GM18861 (cell line): Measurements from ENCODE around the gene VDR.

Experiments
- ATAC-seq: cut with Tn5 transposase; IDR thresholded peaks from one replicate; pipeline ENCODE4 v1.9.1; 2021; ENCODE audit not compliant: unreplicated experiment

VDR gene

DNA sequence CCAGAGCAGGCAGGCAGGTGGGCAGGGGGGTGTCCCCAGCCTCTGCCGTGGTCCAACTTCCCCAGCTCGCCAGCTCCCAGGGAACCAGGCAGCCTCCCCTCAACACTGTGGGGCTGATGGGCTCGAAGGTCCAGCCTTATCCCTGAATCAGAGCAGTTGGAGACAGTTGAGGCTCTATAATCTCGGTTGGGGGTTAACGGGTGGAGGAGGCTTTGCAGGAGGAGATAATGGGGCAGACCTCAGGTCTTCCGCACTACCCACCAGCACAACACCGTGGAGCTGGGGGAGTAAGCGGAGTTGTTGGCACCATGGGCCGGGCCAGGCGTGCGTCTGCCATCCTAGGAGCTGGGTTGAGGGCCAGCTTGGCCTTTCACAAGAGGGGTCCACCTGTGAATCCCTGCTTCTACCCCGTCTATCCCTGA lies 71.2 kb downstream of the VDR start:
- ATAC-seq: no peak

DNA sequence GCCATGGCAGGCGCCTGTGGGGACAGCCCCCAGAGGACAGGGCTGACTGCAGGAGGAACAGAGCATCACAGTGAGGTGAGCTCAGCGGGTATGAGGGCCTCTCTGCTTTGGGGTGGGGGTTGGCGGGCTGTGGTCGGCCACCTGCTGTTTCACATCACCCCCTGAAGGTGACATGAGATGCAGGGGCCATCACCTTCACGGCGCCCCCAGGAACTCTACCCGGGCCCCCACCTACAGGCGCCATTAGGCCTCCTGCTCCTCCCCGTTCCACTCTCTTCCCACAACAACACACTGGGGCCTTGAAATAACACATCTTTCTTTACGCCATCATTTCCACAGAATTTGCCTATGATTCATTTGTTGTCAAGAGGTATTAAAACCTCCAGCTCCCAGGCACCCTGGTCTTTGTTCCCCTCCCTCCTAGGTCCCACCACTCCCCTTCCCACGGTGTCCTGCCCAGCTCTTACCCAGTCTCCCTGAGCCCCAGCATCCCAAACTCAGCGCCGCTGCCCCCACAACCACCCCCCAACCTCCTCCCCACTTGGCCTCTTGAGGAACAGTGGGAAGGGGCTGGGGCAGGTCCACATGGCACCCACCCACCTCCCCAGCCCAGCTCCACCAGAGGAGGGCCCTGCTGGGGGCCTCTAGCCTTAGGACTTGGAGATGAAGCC lies 72.4 kb downstream of the VDR start:
- ATAC-seq: no peak

DNA sequence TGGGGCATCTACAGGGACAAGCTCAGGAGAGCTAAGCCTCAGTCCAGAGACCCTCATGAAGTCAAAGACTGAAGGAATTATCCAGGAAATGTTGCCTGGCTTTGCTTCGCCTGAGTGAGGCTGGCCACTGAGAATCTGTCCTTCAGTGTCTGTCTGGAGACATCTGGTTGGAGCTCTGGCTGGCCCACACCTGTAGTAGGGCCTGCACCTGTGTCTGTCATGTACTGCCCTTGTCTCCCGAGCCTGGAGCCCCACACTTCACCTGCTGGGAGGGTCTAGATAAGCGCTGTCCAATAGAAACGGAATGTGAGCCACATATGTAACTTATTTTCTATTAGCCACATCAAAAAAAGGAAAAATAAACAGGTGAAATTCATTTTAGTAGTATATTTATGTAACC lies 75.2 kb downstream of the VDR start:
- ATAC-seq: no peak

DNA sequence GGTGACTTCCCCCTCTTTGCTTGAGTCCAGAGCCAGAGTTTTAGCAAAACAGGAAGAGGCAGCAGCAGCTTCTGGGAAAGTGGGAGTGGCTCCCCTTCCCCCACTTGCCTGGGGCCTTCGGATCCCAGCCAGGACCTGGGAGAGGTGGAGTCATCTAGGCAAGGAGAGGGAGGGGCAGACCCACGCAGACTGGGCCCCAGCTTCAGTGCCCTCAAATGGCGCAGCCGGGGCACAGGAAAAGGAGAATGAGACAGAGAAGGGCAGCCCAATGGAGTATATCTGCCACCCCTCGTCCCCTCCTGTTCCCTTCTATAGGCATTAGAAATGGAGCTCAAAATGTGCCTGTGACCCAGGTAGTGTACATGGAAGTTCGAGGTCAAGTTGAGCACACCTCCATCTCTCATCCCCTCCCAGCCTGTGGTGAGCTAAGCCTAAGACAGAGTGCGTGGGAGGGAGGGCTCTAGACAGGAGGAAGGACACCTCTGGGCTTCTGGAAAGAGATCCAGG lies 75.8 kb downstream of the VDR start:
- ATAC-seq: no peak

DNA sequence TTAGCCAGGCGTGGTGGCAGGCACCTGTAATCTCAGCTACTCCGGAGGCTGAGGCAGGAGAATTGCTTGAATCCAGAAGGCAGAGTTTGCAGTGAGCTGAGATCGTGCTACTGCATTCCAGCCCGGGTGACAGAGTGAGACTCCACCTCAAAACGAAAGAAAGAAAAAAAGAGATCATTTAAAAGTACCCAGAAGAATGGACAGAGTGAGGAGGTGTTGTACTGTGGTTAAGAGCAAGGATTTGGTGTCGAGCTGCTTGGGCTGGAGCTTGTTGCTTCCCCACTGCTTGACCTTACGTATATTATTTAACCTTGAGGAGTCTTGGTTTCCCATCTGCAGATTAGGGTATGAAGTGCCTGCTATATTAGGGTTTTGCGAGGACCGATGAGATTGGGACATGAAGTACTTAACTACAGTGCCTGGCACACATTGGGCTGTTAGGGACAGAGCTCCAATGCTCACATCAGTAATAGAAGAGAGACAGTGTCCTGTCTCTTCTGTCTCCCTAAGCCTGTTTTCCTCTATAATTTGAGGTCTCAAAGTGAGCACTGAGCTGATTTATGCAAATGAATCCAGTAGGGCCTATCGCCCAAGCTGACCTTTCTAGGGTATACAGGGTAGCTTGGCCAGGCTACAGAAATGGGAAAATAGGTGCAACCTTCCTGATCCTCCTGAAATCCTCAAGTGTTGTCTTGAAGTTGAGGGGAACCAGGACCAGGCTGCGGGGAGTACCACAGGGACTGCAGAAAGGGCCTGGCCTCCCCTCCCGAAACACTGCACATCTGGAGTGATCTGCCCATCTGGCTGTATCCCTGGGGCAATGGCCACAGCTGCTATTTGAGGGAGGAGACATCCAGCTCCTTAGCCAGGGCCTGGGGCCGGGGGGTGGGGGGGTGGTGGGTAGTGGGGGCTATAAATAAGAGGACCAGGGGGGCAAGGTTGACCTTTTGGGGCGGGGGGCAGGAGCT lies 76.5 kb downstream of the VDR start:
- ATAC-seq: no peak

DNA sequence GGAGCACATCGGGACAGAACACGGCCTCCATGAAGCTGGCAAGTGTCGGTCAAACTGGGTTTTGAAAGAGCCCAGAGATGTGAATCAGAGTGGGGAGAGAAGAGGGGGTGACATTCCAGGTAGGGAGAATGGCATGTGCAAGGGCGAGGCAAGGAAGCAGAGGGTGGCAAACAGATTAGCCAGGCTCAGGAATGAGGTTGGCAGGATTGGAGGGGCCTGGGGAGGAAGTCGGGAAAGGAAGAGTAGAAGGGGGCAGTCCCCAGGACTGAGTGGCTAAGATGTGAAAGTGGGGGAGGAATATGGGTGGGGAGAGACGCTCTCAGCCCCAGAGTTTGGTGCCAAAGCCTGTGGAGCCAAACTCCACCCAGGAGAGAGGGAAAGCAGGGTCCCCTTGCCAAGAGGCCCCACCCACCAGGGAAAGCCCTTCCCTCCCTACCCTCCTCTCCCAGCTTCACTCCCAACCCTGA lies 79.6 kb downstream of the VDR start:
- no peak for ATAC-seq

DNA sequence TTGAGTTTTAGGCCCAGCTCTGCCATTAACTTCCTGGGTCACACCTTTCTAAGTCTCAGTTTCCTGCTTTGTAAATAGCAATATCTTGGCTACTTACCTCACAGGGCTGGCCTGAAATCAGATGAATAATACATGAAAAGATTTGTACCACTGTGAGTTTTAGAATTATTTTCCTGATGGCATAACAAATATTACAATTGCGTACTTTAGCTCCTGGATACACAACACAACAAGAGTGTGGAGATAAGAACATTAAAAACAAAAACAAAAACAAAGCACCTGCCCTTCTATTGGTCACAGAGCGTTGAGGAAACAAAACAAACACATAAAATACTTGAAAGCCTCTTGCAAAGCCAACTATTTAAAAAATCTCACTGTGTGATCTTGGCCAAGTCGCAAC lies 80.2 kb downstream of the VDR start:
- ATAC-seq: no peak

DNA sequence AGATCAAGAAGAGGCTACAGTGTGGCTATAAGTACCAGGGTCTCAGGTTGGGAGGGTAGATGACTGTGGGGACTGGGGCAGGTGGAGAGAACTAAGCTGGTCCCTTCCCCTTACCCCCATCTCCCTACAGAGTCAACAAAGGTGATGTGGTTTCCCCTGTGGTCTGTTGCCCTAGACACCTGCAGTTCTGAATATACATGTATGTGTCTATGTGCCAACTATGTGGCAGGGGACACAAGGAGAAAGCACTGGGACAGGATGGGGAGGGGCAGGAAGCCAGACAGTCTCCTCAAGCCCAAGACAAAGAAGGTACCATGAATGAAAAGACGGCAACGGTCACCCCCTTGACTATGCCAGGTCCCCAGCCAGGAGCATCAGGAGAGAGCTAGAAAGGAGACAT lies 80.6 kb downstream of the VDR start:
- no peak for ATAC-seq

DNA sequence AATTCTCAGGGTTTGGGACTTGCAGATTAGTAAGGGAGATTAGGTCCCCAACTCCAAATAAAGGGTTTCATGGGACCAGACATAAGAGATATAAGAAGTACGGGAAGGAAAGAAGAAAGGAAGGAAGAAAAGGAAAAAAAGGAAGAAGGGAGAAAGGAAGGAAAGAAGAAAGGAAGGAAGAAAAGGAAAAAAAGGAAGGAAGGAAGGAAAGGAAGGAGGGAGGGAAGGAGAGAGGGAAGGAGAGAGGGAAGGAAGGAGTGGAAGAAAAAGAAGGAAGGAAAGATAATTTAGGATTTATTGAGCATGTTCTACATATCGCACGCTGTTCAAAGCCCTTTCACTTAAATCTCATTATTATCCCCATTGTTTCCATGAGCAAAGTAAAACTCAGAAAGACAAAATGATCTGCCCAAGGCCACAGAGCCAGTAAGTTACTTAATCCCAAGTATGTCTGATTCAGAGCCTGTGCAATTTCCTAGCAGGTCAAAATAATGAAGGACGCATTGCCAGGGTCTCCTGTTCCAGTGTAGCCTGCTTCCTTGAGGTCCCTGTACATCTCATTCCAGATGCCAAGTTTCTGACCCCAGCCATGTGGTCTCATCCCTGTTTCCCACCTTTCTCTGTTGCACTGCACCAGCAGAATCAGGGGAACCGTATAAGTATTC lies 81.2 kb downstream of the VDR start:
- ATAC-seq: no peak

DNA sequence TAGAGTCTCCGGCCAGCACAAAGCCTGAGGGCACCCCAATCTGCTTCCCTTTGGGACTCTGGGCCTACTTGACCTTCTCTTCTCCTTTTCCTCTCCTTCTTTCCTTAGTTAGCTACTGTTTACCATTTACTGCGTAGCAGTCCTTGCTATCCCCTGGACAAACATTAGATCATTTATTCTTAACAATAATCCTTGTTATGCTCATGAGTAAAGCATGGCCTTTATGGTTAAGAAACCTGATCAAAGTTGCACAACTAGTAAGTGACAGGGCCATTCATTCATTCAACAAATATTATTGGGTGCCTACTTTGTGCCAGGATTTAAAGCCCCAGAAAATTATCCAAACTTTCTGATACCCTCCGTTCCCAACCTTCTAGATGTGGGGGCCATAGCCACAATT lies 81.9 kb downstream of the VDR start:
- no peak for ATAC-seq

DNA sequence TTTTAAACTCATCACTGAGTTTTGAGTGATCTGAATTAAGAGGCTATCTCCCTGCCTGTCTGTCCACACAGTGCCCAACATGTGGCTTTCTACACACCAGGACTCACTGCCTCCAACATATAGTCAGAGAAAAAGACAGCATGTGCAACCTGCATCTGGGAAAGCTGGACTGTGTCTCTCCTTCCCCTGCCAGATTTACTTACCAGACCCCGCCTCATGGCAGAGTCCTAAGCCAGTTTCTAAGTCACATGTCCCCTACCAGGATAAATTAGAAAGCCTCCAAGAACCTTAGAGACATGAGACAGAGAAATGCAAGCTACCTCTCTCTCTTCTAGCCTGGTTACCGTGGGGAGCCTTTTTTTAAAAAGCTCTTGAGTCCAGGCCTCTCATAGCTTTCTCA lies 82.4 kb downstream of the VDR start:
- ATAC-seq: no peak

DNA sequence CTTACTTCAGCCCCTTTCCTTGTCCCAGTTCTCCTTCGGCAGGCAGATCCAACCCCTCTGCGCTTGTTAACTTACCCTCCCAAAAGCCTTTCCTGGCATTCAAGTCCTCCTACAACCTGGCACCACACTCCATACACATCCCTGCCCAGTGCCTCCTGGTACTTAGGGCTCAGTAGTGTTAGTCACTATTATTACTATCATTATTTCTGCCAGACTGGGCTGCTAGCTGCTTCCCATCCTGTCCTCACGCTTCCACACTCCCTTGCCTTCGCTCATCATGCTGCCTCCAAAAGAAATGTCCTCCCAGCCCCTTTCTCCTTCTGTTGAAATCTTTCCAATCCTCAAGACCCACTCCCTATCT lies 83.5 kb downstream of the VDR start:
- no peak for ATAC-seq

DNA sequence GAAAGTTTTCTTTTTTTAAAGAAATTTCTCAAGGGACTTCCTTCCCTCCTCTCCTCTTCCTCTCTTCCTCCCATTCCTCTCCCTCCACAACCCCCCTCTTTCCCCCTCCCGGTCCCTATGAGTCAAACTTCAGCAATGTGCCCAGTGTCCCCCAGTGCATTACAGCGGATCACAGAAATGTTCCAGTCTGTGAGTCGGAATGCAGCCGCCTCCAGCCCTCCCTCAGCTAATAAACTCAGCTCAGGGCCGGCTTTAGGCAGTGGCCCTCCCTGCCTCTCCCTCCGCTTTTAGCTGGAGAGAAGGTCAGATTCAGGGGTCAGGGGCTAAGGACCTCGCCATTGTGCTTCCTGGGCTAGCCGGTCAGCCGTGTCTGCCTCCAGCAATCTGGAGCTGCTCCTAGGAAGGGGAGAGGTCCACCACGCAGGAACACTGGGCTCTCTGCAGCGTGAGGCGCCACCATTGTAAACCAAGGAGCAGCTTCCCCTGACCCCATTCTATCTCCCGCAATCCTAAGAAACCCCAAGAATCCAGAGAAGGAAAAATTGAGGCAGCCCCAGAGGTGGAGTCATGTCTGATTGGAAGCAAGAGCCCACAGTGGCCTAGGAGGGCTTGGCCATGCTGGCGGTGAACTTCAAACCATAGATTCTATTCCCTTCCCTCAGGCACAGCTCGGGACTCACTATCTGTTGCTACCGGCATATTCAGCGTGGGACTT lies 84.0 kb downstream of the VDR start:
- ATAC-seq: no peak

DNA sequence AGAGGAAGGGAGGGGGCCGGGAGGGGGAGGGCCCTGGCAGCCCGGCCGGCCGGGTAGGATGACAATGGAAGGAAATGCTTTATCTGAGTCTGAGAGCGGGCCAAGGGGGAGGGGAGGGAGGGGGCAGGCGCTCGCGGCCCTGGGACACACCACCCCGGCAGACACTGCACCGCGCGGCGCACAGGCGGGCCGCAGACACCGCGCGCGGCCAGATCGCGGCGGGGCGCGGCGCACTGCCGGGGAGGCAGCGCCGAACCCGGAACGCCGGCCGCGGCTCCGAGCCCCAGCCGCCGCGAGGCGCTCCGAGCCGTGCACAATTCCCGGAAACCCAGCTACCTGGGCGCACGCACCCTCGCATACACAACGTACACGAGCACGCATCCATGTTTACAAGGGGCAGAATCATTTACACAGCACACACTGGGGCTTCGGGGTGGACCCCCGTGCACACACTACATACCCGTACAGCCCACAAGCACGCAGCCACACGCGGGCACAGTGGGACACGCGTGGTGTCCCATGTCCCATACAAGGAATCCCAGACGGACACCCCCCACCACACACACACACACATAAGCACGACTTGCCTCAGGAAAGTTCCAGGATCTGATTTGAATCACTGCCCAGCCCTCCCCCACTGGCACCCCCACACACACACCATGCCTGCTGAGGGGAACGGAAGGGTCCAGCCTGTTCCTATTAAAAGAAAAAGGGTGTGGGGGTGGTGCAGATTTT lies 84.7 kb downstream of the VDR start, which contains the start of gene HDAC7:
HDAC7 (minus strand) TSS at position 8 of the 735 bp plus-strand sequence. CDS start 118 bp downstream, outside the sequence.
- no peak for ATAC-seq

DNA sequence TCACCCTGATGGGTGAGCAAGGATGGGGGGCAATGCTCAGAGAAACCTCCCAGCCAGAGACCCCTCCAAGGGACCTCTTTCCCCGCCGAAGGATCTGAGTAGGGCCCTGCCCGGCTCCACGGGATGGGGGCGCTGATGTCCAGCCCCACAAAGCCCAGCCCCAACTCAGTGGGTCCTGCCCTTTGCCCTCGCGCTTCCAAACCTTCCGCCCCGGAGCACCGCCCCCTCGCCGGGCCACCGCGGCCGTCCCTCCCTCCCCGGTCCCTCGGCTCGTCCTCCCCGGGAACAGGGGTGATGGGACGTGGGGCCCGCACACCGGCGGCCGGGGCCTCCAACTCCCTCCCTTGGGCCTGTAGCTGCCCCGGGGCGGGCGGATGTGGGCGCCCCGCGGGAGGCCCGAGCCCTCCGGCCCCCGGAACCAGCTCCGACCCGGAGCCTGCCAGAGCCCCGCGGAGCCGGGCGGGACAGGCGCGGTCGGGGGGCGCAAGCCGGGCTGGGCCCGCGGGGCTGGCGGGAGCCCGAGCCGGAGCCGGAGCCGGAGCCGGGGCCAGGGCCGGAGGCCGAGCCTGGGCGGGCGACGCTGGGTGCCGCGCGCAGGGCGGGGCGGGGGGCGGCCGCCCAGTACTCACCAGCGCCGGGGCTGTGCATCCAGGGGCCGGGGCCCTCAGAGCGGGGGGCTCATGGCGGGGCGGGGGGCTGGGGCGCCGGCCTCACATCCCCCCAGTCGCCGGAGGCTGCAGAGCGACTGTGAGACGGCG lies 85.5 kb downstream of the VDR start:
- ATAC-seq: no peak

DNA sequence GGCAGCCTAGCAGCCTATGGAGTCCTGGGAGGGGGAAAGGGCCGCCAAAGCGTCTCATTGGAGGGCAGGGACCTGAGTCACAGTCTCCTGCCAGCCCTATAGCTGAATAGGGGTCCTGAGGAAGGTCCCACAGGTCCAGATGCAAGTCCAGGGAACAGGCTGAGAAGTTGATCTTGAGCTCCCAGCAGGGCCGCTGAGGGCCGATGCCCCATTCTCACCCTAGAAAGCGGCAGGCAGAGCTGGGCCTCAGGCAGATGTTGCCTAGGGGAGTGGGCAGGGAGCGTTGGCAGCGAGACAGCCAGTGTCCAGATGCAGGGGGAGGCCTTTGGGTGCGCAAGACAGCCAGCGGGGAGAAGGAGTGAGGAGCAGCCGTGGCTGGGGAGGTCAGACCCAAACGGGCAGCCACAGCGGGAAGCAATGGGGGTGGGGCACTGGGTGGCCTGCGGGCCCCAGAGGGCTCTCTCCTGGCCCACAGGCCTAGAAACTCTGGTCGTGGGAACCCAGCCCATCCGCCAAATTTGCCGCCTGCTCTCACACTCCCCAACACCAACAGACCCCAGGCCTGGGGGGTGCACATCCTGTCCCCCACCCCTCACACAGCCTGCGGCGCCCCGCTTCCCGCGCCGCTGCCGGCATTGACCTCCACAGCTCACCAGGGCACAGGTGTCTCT lies 86.2 kb downstream of the VDR start:
- no peak for ATAC-seq

DNA sequence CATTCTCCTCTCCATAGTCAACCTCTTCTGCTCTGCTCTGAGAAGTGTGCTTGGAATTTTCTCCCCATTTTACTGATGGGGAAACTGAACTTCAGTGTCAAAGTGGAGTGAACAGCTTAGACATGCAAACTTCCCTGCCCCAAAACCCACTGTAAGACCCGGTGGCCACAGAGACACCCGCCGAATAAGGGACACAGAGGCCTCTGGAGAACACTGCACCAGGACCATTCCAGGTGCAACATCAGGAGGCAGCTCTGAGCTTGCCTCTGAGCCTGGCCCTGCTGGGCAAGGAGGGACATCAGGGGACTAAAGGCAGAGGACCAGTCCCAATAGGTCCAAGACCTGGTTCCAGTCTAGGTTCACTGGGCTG lies 86.8 kb downstream of the VDR start:
- ATAC-seq: no peak

DNA sequence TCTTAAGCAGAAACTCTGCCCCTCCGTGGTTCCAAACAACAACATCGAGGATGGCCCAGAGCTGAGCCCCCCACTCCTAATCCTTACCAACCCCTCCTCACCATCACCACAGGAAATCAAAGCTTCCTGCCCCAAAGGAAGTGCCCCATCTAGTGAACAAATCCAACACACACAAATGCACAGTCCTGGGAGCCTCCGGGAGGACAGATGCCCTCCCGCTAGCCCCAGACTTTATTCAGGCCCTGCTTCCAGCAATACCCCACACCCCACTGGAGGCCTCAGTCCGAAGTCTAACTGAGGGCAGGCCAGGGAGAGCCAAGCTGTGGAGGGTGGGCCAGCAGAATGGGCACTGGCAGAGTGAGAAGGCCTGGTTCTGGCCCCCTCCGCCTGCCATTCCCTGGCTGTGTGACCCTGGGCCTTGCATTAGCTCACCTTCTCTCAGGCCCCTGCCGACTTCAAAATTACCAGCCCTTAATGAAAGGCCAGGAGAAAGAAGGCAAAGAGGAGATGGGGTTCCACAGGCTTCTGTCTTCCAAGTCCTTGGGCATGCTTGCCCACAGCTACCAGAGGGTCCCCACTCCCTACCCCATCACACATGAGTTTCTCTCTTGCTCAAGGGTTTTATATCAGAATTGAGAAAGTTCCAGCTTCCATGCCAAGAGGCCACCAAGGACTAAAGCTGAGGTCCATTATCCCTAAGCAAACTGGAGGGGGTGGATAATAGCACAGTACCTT lies 87.4 kb downstream of the VDR start:
- no peak for ATAC-seq
